ENCODE data around the gene MICU1. TPM values are rescaled to one million over a fixed set of nuclear protein-coding genes. Genes with fewer than 3 reads are reported as not detected.

The MICU1 gene
- total and polyA plus RNA-seq, 2 experiments from 2014 or later: 27.5 to 52.3 TPM

DNA sequence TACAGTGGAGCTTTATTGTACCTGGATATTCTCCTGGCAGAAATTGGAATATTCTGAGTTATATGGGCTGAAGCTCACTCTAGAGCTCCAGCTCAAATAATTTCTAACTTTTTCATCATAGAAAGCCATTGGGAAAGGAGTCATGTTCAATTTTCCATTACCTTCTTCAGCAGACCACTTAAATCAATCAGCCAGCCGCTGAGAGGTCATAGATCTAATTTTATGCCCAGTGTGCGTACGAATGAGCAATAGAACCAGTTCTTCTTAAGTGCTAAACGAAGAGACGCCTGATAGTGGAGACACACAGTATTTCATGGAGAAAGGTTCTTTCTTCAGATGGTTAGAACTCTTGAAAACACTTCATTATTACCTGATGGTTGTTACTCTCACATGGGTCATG lies 236.2 kb downstream of the MICU1 start (continued):
- TF ChIP-seq, protein P1, sequence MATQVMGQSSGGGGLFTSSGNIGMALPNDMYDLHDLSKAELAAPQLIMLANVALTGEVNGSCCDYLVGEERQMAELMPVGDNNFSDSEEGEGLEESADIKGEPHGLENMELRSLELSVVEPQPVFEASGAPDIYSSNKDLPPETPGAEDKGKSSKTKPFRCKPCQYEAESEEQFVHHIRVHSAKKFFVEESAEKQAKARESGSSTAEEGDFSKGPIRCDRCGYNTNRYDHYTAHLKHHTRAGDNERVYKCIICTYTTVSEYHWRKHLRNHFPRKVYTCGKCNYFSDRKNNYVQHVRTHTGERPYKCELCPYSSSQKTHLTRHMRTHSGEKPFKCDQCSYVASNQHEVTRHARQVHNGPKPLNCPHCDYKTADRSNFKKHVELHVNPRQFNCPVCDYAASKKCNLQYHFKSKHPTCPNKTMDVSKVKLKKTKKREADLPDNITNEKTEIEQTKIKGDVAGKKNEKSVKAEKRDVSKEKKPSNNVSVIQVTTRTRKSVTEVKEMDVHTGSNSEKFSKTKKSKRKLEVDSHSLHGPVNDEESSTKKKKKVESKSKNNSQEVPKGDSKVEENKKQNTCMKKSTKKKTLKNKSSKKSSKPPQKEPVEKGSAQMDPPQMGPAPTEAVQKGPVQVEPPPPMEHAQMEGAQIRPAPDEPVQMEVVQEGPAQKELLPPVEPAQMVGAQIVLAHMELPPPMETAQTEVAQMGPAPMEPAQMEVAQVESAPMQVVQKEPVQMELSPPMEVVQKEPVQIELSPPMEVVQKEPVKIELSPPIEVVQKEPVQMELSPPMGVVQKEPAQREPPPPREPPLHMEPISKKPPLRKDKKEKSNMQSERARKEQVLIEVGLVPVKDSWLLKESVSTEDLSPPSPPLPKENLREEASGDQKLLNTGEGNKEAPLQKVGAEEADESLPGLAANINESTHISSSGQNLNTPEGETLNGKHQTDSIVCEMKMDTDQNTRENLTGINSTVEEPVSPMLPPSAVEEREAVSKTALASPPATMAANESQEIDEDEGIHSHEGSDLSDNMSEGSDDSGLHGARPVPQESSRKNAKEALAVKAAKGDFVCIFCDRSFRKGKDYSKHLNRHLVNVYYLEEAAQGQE (IDR thresholded peaks at IDR 0.05; ENCODE audit: unreplicated experiment): no peak
- TF ChIP-seq, protein P2, sequence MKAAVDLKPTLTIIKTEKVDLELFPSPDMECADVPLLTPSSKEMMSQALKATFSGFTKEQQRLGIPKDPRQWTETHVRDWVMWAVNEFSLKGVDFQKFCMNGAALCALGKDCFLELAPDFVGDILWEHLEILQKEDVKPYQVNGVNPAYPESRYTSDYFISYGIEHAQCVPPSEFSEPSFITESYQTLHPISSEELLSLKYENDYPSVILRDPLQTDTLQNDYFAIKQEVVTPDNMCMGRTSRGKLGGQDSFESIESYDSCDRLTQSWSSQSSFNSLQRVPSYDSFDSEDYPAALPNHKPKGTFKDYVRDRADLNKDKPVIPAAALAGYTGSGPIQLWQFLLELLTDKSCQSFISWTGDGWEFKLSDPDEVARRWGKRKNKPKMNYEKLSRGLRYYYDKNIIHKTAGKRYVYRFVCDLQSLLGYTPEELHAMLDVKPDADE (IDR thresholded peaks at IDR 0.05): no peak

DNA sequence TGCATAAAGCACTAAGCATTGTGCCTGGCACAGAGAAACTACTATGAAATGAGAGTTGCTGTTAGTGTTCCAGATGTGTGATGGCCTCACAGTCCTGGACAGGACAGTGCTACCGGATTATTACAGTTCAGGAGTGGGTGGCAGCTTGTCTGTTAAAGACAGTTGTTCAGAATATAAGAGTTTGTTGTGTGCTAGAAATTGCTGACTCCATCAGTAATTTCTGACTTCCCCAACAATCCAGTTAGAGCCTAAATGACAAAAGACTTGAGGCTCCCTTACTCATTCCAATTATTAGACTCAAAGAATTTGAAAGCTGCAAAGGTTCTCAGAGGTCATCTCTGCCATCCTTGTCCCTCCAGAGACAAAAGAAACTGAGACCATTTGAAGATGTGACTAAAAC lies 236.9 kb downstream of the MICU1 start:
- no peak for TF ChIP-seq ZNF114 (CRISPR knock-in tag; IDR thresholded peaks at IDR 0.05)
- no peak for TF ChIP-seq EZH2phosphoT487 (IDR thresholded peaks at IDR 0.05; ENCODE audit: unreplicated experiment)
- no peak for TF ChIP-seq CREB1 (CRISPR knock-in tag; IDR thresholded peaks at IDR 0.05; ENCODE audit: low read depth)
- TF ChIP-seq, protein P3, sequence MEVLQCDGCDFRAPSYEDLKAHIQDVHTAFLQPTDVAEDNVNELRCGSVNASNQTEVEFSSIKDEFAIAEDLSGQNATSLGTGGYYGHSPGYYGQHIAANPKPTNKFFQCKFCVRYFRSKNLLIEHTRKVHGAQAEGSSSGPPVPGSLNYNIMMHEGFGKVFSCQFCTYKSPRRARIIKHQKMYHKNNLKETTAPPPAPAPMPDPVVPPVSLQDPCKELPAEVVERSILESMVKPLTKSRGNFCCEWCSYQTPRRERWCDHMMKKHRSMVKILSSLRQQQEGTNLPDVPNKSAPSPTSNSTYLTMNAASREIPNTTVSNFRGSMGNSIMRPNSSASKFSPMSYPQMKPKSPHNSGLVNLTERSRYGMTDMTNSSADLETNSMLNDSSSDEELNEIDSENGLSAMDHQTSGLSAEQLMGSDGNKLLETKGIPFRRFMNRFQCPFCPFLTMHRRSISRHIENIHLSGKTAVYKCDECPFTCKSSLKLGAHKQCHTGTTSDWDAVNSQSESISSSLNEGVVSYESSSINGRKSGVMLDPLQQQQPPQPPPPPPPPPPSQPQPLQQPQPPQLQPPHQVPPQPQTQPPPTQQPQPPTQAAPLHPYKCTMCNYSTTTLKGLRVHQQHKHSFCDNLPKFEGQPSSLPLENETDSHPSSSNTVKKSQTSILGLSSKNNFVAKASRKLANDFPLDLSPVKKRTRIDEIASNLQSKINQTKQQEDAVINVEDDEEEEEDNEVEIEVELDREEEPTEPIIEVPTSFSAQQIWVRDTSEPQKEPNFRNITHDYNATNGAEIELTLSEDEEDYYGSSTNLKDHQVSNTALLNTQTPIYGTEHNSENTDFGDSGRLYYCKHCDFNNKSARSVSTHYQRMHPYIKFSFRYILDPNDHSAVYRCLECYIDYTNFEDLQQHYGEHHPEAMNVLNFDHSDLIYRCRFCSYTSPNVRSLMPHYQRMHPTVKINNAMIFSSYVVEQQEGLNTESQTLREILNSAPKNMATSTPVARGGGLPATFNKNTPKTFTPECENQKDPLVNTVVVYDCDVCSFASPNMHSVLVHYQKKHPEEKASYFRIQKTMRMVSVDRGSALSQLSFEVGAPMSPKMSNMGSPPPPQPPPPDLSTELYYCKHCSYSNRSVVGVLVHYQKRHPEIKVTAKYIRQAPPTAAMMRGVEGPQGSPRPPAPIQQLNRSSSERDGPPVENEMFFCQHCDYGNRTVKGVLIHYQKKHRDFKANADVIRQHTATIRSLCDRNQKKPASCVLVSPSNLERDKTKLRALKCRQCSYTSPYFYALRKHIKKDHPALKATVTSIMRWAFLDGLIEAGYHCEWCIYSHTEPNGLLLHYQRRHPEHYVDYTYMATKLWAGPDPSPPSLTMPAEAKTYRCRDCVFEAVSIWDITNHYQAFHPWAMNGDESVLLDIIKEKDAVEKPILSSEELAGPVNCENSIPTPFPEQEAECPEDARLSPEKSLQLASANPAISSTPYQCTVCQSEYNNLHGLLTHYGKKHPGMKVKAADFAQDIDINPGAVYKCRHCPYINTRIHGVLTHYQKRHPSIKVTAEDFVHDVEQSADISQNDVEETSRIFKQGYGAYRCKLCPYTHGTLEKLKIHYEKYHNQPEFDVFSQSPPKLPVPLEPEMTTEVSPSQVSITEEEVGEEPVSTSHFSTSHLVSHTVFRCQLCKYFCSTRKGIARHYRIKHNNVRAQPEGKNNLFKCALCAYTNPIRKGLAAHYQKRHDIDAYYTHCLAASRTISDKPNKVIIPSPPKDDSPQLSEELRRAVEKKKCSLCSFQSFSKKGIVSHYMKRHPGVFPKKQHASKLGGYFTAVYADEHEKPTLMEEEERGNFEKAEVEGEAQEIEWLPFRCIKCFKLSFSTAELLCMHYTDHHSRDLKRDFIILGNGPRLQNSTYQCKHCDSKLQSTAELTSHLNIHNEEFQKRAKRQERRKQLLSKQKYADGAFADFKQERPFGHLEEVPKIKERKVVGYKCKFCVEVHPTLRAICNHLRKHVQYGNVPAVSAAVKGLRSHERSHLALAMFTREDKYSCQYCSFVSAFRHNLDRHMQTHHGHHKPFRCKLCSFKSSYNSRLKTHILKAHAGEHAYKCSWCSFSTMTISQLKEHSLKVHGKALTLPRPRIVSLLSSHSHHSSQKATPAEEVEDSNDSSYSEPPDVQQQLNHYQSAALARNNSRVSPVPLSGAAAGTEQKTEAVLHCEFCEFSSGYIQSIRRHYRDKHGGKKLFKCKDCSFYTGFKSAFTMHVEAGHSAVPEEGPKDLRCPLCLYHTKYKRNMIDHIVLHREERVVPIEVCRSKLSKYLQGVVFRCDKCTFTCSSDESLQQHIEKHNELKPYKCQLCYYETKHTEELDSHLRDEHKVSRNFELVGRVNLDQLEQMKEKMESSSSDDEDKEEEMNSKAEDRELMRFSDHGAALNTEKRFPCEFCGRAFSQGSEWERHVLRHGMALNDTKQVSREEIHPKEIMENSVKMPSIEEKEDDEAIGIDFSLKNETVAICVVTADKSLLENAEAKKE (CRISPR knock-in tag; IDR thresholded peaks at IDR 0.05): no peak
- TF ChIP-seq EZH2 (IDR thresholded peaks at IDR 0.05; ENCODE audit: low read depth, unreplicated experiment): no peak
- no peak for TF ChIP-seq ZNF331 (CRISPR knock-in tag; IDR thresholded peaks at IDR 0.05; ENCODE audit: low read depth)
- no peak for TF ChIP-seq POLR2AphosphoS5 (IDR thresholded peaks at IDR 0.05; ENCODE audit: low read depth)
- TF ChIP-seq, protein P1 (IDR thresholded peaks at IDR 0.05; ENCODE audit: unreplicated experiment): no peak
- H3K9me2 ChIP-seq (ENCODE audit: insufficient read depth): no peaks in the 10 kb centered on the region
- Mint-ChIP-seq H3K27ac (no peak overlapping the region), H3K27me3 (ENCODE audit: insufficient read depth, low read depth, poor library complexity) (peaks cover 2% of the 10 kb centered on the region), H3K36me3 (ENCODE audit: low read depth) (no peaks in the 10 kb centered on the region; the same call in 2 of the 3 replicates), H3K9me3 (no peaks in the 10 kb centered on the region), H3K4me1 (peaks cover 22% of the 10 kb centered on the region), H3K4me3 (no peak overlapping the region)
- H3K4me1 ChIP-seq (ENCODE audit: insufficient read depth): no peaks in the 10 kb centered on the region; the same call in 1 of the 2 replicates
- H3K4me3 ChIP-seq: no peak overlapping the region
- no peak overlapping the region for H2AFZ ChIP-seq
- H4K20me1 ChIP-seq (replicated peaks; ENCODE audit: insufficient read depth): no peaks in the 10 kb centered on the region
- H3K36me3 ChIP-seq (ENCODE audit: insufficient read depth): no peaks in the 10 kb centered on the region
- no peak overlapping the region for H3K27ac ChIP-seq (ENCODE audit: low read depth)
- H3F3A ChIP-seq (replicated peaks; ENCODE audit: low read depth): no peaks in the 10 kb centered on the region
- DNase-seq (ENCODE audit: low spot score) (no peak), ATAC-seq (no peak)
- H3K79me2 ChIP-seq (replicated peaks; ENCODE audit: insufficient read depth): no peaks in the 10 kb centered on the region
- H3K4me2 ChIP-seq: no peak overlapping the region
- no peaks in the 10 kb centered on the region for H3K27me3 ChIP-seq (ENCODE audit: insufficient read depth)

Data from GM23338 (cell line).